Measurements from ENCODE around the gene TREM1.

TREM1 gene

GRCh38 chr6:41288754-41289129, 2.3 kb upstream of the TREM1 start:
- CTCF ChIA-PET: interaction anchor here (0.9 kb wide), 1 partner anchor 31 kb away, joined by 3 read pairs; no protein-coding TSS in a partner anchor
- DNase-seq (ENCODE audit: low read depth, low spot score): no peak
- TF ChIP-seq, protein P1, sequence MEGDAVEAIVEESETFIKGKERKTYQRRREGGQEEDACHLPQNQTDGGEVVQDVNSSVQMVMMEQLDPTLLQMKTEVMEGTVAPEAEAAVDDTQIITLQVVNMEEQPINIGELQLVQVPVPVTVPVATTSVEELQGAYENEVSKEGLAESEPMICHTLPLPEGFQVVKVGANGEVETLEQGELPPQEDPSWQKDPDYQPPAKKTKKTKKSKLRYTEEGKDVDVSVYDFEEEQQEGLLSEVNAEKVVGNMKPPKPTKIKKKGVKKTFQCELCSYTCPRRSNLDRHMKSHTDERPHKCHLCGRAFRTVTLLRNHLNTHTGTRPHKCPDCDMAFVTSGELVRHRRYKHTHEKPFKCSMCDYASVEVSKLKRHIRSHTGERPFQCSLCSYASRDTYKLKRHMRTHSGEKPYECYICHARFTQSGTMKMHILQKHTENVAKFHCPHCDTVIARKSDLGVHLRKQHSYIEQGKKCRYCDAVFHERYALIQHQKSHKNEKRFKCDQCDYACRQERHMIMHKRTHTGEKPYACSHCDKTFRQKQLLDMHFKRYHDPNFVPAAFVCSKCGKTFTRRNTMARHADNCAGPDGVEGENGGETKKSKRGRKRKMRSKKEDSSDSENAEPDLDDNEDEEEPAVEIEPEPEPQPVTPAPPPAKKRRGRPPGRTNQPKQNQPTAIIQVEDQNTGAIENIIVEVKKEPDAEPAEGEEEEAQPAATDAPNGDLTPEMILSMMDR (IDR thresholded peaks at IDR 0.05; ENCODE audit: insufficient read depth, low read length, missing control alignments): no peak
- no peak overlapping the region for H3K4me3 ChIP-seq (ENCODE audit: low read depth, low read length)
- POLR2A ChIA-PET: no interaction called here

DNA sequence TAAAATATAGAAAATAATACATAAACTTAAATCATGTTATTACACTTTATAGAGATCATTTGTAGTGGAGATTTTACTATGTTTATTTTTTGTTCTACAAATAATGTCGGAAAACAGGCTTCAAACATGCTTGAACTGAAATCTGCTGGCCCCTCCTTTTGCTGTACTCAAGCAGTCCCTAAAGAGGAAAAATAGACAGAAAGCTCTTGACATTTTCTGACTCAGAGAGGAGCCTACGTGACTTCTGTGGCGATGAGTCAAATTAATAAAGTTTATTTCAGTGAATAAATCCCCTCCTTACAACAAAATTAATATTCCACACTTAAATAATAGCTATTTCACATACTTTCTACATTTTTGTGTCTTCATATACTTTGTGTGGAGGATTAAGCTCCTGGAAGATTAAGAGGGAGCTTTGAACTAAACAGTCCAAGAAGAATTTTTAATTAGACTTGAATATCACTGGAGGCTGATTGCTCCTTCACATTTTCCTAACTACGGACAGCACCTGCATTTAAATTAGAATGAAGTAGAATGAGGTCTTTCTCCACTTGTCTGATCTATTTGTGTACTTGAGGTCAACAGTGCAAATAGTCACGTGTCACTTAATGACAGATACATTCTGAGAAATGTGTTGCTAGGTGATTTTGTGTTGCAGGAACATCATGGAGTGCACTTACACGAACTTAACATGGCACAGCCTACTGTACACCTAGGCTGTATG, 1.7 kb upstream of the TREM1 start:
- POLR2A ChIA-PET: no interaction called here

GRCh38 chr6:41284726-41285125, 1.8 kb downstream of the TREM1 start:
- no peak for DNase-seq (ENCODE audit: low read depth, low spot score)
- ChIA-PET POLR2A (interaction anchor here (0.6 kb wide), 1 partner anchor 143 kb away, joined by 3 read pairs; no protein-coding TSS in a partner anchor), CTCF (no interaction called here)
- TF ChIP-seq, protein P1 (IDR thresholded peaks at IDR 0.05; ENCODE audit: insufficient read depth, low read length, missing control alignments): no peak
- no peak overlapping the region for H3K4me3 ChIP-seq (ENCODE audit: low read depth, low read length)

More for the DNA sequence above, 1.7 kb upstream of the TREM1 start:
- H3K4me3 ChIP-seq (ENCODE audit: low read depth, low read length): no peak overlapping the region
- TF ChIP-seq, protein P1 (IDR thresholded peaks at IDR 0.05; ENCODE audit: insufficient read depth, low read length, missing control alignments): no peak
- DNase-seq (ENCODE audit: low read depth, low spot score): no peak
- CTCF ChIA-PET: no interaction called here

DNA sequence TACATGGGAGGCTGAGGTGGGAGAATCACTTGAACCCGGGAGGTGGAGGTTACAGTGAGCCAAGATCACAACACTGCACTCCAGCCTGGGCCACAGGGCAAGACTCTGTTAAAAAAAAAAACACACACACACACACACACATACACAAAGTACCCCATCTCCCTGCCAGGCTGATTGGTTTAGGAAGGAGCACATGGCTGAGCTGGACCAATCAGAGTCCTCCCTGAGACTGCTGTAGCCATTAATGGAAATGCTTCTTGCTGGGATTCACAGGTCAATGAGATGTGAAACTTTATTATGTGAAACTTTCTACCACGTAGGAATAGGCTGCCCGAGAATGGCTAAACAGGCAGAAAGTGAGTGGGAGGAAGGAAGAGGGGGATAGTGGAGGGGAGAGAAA, 2.9 kb downstream of the TREM1 start:
- CTCF ChIA-PET: no interaction called here
- TF ChIP-seq, protein P1 (IDR thresholded peaks at IDR 0.05; ENCODE audit: insufficient read depth, low read length, missing control alignments): no peak
- DNase-seq (ENCODE audit: low read depth, low spot score): no peak
- no peak overlapping the region for H3K4me3 ChIP-seq (ENCODE audit: low read depth, low read length)
- POLR2A ChIA-PET: no interaction called here

GRCh38 chr6:41280381-41281057, 6.0 kb downstream of the TREM1 start:
- ChIA-PET POLR2A (no interaction called here), CTCF (no interaction called here)
- no peak for DNase-seq (ENCODE audit: low read depth, low spot score)
- TF ChIP-seq, protein P1 (IDR thresholded peaks at IDR 0.05; ENCODE audit: insufficient read depth, low read length, missing control alignments): no peak
- H3K4me3 ChIP-seq (ENCODE audit: low read depth, low read length): no peak overlapping the region

DNA sequence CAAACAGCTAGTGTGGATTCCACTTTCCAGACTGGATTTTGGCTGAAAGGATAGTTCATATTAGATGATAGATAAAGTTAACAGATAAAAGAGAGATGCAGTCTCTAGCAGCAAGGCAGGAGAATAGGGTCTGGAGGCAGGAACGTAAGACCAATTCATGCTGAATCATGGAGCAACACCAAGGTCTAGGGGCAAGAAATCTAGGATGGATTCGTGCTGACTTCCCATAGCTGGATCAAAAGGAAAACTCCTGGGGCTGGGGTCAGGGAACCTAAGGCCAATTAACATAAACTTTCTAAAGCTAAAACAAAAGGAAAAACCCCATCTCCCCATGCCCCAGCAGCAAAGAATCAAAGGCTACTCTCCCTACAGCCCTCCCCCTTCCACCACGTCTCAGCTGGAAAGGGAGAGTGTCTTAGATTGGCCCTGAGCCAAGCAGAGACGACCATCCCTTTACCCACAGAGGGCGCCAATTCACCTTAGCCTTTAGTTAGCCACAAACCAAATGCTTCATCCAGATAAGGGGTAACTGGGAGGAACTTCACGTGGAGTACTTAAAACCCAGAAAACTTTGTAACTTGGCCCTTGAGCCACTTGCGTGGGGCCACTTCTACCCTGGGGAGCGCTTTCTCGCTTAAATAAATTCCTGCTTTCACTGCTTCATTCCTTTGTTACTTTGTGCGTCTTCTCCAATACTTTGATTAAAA, 7.6 kb downstream of the TREM1 start:
- CTCF ChIA-PET: interaction anchor here (1.4 kb wide), 2 partner anchors 11 to 41 kb away, joined by 3 to 7 read pairs; no protein-coding TSS in a partner anchor
- POLR2A ChIA-PET: no interaction called here
- DNase-seq (ENCODE audit: low read depth, low spot score): no peak
- TF ChIP-seq, protein P1 (IDR thresholded peaks at IDR 0.05; ENCODE audit: insufficient read depth, low read length, missing control alignments): peak; percentile 31
- no peak overlapping the region for H3K4me3 ChIP-seq (ENCODE audit: low read depth, low read length)
